Subcutaneous adipose tissue (tissue), 4 donors: Measurements from ENCODE around the gene KLHL14. TPM values are rescaled to one million over a fixed set of nuclear protein-coding genes. Genes with fewer than 3 reads are reported as not detected.

ENCODE experiments used
- total RNA-seq, 4 donors: library from RNA; depleted of rRNA; stranded (reverse); fragments of >200 nt; gene quantifications; one replicate each; pipeline ENCODE4 v1.1.0, GENCODE V29; 2016
- TF ChIP-seq, protein P1 (sequence below): fragments of 450-650 bp; IDR thresholded peaks from one replicate; pipeline ENCODE4 v1.5.1; 2016; ENCODE audit warnings: low read depth, mild to moderate bottlenecking, control low read depth, antibody characterized with exemption, moderate library complexity

Gene KLHL14
- total RNA-seq, 4 donors from 2014 or later: 0.16 to 0.38 (median 0.22) TPM; not detected in 1

GRCh38 chr18:32674491-32674890, 98.3 kb downstream of the KLHL14 start:
- TF ChIP-seq, protein P1, sequence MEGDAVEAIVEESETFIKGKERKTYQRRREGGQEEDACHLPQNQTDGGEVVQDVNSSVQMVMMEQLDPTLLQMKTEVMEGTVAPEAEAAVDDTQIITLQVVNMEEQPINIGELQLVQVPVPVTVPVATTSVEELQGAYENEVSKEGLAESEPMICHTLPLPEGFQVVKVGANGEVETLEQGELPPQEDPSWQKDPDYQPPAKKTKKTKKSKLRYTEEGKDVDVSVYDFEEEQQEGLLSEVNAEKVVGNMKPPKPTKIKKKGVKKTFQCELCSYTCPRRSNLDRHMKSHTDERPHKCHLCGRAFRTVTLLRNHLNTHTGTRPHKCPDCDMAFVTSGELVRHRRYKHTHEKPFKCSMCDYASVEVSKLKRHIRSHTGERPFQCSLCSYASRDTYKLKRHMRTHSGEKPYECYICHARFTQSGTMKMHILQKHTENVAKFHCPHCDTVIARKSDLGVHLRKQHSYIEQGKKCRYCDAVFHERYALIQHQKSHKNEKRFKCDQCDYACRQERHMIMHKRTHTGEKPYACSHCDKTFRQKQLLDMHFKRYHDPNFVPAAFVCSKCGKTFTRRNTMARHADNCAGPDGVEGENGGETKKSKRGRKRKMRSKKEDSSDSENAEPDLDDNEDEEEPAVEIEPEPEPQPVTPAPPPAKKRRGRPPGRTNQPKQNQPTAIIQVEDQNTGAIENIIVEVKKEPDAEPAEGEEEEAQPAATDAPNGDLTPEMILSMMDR: no peak

- TF ChIP-seq, protein P1: no peak
These were observed 100.4 kb downstream of the KLHL14 start for GRCh38 chr18:32672398-32672797.

DNA sequence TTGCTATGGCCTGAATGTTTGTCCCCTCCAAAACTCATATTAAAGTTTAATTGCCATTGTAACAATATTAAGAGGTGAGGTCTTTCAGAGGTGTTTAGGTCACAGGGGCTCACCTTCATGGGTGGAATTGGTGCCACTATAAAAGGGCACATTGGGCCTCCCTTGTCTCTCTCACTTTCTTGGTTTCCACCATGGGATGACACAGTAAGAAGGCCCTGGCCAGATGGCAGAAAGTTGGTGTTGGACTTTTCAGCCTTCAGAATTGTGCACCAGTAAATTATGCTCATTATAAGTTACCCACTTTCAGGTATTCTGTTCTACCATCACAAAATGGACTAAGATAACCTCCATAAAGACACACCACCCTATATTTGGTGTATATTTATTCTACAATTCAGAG, 102.1 kb downstream of the KLHL14 start:
- TF ChIP-seq, protein P1: no peak

DNA sequence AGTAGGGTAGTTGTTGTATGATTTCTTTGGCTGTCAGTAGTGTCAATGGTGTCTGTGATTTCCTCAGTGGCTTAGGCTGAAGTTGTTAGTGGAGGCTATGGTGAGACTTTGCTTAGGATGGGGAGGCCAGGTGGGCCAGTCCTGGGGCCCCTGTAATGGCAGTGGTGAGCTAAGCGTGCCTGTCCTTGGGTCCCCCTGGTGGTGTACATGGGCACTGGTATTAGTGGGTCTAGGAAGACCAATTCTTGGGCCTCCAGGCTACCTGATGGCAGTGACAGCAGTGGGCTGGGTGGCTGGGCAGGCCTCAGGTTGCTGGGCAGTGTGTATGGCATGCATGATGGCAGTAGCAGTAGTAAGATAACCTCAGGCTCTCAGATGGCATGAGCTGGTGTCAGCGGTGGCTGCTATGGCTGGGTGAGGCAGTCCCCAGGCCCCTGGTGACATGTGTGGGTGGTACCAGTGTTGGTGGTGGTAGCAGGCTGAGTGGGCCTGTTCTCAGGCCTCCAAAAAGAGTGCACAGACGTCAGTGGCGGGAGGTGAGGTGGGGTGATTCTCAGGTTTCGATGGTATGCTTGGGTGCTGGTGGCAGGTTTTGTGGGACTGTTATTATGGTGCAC, 103.2 kb downstream of the KLHL14 start:
- TF ChIP-seq, protein P1: no peak

DNA sequence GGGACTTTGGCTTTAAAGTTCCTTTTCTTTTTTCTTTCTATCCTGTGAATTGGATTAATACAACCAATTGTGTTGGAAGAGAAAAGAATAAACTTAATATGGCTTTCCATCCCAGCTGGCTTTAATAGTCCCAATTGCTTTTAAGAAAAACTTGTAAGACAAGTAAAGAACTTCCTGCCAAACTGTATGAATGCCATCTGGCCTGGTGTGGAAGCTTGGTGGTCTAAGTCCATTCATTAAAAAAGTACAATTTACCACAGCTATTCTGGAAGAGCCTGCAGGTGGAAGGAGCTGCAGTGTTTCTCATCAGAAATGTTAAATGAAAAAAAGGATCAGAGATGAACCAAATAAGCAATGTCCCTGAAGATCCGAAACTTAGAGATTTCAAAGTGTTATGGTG, 103.9 kb downstream of the KLHL14 start:
- TF ChIP-seq, protein P1: no peak

DNA sequence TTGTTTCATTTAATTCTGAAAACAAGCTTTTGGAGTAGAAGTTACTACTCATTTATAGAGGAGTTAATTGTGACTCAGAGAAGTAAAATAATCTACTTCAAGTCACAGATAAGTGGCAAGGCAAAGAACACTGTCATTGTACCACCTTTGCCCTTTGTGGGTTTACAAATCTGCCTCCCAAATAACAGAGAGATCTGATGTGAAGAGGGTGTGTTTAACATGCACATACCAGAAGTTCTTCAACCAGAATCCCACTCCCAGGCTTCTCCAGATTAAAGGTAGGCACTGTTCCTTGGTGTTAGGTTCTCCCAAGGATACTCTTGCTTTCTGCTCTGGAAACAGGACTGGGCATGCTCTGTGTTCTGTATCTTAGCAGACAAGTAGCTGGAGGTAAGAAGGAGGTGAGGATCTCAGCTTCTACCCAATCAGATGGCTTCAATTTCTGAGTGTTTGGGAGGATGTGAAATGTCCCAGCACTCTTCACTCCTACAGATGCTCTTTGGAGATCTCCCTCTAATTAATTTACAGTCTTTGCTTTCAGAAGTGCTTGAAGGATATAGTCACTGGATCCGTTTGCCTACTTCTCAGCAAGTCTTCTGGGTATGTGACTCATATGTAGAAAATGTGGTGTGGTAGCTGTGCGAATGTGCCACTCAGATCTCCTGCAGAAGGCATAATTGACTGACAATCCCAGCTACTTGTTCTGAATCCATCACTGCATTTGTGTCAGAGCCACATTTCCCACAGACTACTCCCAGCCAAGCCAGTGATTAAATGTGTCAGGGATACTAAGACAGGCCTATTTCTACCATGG, 111.1 kb downstream of the KLHL14 start:
- TF ChIP-seq, protein P1: no peak

DNA sequence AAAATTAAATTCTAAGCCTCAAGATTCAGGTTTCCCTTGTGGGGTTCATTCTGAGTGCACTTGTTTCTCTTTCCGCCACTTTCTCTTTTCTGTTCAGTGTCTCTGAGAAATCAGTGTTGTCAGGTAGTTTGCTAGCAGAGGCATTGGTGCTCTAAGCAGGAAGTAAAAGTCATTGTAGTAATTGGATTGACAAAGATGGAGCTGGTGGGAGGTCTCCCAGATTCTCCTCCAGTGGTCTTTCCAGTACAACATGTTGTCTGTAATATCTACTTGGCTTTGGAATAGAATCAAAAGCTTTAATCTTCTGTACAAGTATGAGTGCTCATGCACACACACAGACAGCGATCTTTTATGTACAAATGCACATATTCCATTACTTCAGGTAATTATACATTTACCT, 135.6 kb downstream of the KLHL14 start:
- TF ChIP-seq, protein P1: no peak
